ENCODE results near the gene CCDC33.

Gene CCDC33

DNA sequence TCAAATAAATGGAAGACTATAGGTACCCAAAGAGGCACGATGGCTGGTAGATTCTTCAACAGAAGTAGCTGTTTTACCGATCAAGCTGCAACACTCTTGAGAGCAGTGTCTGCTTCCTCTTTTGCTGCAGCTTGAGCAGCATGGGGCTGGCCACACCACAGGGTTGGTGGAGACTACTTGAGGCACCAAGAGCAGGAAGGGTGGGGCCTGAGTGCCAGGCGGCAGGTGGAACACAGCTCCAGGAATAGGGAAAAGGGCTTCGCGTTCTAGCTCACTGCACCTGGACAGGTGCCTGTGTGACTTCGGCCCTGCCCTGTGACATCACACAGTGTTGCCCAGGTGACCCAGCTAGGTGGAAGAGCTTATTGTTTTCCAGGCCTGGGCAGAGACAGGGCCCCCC is at the start of gene CCDC33:
Gene CCDC33, plus strand, starts transcription at position 365 of the 400 bp plus-strand sequence. CDS start 394 bp downstream, outside the sequence.
- DNase-seq (ENCODE audit: insufficient read length, low spot score): no peak
- no peak for FAIRE-seq

DNA sequence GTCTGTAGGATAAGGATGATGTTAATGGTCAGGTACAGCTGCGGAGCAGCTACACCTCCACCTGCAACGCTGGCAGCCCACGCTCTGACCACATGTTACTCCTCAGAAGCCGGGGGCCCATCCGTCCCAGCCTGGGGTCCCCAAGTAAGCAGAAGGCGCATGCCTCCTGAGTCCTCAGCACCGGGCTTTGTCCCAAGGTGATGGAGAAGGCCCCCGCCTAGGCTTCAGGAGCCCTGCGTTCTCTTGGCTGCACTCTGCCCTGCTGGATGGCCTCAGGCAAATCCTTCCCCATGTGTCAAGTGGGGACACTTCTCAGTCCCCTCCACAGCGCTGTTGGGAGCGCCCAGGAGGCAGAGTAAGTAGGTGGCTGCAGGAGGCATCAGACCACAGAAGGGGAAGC is 47.9 kb upstream of the CCDC33 start:
- FAIRE-seq (no peak), DNase-seq (ENCODE audit: insufficient read length, low spot score) (no peak)
- TF ChIP-seq, protein P1, sequence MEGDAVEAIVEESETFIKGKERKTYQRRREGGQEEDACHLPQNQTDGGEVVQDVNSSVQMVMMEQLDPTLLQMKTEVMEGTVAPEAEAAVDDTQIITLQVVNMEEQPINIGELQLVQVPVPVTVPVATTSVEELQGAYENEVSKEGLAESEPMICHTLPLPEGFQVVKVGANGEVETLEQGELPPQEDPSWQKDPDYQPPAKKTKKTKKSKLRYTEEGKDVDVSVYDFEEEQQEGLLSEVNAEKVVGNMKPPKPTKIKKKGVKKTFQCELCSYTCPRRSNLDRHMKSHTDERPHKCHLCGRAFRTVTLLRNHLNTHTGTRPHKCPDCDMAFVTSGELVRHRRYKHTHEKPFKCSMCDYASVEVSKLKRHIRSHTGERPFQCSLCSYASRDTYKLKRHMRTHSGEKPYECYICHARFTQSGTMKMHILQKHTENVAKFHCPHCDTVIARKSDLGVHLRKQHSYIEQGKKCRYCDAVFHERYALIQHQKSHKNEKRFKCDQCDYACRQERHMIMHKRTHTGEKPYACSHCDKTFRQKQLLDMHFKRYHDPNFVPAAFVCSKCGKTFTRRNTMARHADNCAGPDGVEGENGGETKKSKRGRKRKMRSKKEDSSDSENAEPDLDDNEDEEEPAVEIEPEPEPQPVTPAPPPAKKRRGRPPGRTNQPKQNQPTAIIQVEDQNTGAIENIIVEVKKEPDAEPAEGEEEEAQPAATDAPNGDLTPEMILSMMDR (IDR thresholded peaks at IDR 0.05; ENCODE audit: insufficient read depth, missing control alignments): no peak

More for the DNA sequence above, at the start of gene CCDC33:
- TF ChIP-seq, protein P1 (IDR thresholded peaks at IDR 0.05; ENCODE audit: insufficient read depth, missing control alignments): no peak

DNA sequence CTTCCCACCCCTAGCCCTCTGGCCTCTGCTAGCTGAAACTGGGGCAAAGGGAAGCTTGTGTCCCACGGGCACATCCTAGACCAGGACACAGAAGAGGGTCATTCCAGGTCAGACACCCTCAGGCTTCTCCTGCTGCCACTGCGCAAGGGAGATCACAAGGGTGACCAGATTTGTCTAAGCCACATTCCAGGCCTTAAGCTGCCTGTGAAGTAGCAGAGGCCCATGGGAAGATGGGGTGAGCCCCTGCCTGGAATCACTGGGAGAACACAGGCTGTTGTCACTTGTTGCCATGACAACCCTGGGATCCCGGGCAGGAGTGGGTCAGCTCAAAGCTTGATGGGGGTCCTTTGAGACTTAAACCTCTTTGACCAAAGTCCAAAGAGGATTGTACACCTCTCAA is 44.3 kb upstream of the CCDC33 start:
- no peak for FAIRE-seq
- TF ChIP-seq, protein P1 (IDR thresholded peaks at IDR 0.05; ENCODE audit: insufficient read depth, missing control alignments): no peak
- DNase-seq (ENCODE audit: insufficient read length, low spot score): no peak

DNA sequence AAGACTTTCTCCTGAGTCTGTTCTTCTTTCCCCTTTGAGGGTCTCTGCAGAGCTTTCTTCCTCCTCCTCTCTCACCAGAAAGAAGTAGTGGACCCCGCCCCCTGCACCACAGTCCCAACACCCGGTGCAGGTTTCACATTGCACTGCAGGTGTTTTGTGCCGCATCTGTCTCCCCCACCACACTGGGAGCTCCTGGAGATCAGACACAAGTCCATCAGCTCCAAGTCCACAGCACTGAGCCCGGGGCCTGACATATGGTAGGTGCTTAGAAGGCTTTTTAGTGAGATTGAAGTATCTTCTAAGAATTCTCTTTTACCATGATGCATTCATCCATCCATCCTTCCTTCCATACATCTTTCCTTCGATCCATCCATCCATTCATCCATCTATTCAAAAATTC is 43.4 kb upstream of the CCDC33 start:
- DNase-seq (ENCODE audit: insufficient read length, low spot score): no peak
- TF ChIP-seq, protein P1 (IDR thresholded peaks at IDR 0.05; ENCODE audit: insufficient read depth, missing control alignments): no peak
- no peak for FAIRE-seq

DNA sequence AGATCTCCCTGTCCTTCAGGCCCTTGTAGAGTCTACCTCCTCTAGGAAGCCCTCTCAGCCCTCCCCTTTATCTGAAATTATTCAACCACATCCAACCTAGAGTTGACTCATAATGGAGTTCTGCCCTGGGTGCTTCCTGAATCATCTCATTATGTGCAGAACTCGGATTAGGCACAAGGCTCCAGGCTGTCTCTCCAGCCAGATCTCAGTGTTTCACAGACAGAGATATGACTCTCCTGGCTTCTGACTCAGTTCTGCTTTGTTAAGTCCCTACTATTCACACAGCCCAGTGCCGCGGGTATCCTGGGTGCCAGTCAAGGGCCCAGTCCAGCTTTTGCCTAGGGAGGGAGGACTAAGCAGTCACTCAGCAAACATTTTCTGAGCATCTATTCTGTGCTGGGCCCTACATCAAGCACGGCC is 42.8 kb upstream of the CCDC33 start:
- no peak for FAIRE-seq

DNA sequence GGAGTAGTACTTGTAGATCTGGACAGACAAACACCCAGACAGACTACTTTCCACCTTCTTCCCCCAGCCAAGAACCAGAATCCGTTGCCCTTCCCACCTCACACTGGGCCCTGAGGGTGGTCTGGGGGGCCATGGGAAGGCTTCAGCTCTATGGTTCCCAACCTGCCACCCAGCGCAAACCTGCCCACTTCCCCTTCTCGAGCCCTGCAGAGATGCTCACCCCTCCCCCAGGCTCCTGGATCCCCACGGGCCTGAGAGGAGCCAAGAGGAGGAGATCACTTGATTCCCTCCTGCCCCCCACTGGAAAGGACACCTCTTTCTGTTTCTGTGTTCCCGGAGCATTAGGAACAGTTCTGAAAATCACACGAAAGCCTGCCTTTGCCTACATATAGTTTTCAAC is 42.2 kb upstream of the CCDC33 start:
- no peak for FAIRE-seq

More for the DNA sequence above, 42.8 kb upstream of the CCDC33 start:
- no peak for DNase-seq (ENCODE audit: insufficient read length, low spot score)
- TF ChIP-seq, protein P1 (IDR thresholded peaks at IDR 0.05; ENCODE audit: insufficient read depth, missing control alignments): no peak

More for the DNA sequence above, 42.2 kb upstream of the CCDC33 start:
- no peak for DNase-seq (ENCODE audit: insufficient read length, low spot score)
- TF ChIP-seq, protein P1 (IDR thresholded peaks at IDR 0.05; ENCODE audit: insufficient read depth, missing control alignments): no peak

Measured in D721Med (cell line).